HFF-Myc (cell line): Measurements from ENCODE around the gene FAM20B.

Source experiments
- DNase-seq: peaks from one replicate; pipeline ENCODE4 v3.0.0-alpha.2; 2011; ENCODE audit warnings: low read depth; ENCODE audit errors: extremely low read depth
- H3K4me3 ChIP-seq: replicated peaks from 2 replicates; pipeline ENCODE4 v1.5.1; 2011; ENCODE audit warnings: low read depth, mild to moderate bottlenecking, control low read depth, low read length
- TF ChIP-seq, protein P1 (sequence below): IDR thresholded peaks from 2 replicates; pipeline ENCODE4 v1.5.1; 2012; ENCODE audit warnings: mild to moderate bottlenecking, low read depth, low read length, control low read depth; ENCODE audit errors: missing control alignments

FAM20B gene

DNA sequence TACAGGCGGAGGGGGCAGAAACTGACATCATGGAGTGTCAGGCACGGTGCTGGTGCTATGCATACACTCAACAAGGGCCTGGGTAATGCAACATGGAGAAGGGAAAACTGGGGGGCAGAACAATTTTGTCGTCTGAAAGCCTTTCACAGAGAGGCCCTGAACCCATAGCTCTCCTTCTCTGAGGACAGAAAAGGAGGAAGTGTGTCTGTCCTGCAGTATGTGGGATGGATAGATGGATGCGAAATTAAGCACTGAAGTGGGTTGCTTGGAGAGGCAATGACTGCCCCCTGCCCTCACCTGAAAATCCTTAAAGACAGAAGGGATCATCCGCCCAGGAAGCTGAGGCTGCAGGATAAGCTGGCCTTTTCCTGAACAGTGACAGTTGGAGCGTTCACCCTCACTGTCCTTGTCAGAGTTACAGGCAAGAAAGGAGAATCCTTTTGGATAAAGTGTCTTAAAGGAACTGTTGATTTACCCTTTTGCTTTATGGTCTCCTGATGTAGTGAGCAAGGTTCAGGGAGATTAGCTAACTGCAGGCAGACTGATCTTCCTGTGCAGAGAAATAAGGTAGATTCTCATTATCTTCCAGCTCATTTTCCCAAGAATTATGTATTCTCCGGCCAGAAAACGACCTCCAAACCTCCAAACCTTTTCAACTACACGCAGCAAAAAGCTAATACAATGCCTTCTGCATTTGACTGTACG lies 1.6 kb upstream of the FAM20B start:
- H3K4me3 ChIP-seq = no peak overlapping the region
- TF ChIP-seq, protein P1, sequence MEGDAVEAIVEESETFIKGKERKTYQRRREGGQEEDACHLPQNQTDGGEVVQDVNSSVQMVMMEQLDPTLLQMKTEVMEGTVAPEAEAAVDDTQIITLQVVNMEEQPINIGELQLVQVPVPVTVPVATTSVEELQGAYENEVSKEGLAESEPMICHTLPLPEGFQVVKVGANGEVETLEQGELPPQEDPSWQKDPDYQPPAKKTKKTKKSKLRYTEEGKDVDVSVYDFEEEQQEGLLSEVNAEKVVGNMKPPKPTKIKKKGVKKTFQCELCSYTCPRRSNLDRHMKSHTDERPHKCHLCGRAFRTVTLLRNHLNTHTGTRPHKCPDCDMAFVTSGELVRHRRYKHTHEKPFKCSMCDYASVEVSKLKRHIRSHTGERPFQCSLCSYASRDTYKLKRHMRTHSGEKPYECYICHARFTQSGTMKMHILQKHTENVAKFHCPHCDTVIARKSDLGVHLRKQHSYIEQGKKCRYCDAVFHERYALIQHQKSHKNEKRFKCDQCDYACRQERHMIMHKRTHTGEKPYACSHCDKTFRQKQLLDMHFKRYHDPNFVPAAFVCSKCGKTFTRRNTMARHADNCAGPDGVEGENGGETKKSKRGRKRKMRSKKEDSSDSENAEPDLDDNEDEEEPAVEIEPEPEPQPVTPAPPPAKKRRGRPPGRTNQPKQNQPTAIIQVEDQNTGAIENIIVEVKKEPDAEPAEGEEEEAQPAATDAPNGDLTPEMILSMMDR = no peak
- no peak for DNase-seq

DNA sequence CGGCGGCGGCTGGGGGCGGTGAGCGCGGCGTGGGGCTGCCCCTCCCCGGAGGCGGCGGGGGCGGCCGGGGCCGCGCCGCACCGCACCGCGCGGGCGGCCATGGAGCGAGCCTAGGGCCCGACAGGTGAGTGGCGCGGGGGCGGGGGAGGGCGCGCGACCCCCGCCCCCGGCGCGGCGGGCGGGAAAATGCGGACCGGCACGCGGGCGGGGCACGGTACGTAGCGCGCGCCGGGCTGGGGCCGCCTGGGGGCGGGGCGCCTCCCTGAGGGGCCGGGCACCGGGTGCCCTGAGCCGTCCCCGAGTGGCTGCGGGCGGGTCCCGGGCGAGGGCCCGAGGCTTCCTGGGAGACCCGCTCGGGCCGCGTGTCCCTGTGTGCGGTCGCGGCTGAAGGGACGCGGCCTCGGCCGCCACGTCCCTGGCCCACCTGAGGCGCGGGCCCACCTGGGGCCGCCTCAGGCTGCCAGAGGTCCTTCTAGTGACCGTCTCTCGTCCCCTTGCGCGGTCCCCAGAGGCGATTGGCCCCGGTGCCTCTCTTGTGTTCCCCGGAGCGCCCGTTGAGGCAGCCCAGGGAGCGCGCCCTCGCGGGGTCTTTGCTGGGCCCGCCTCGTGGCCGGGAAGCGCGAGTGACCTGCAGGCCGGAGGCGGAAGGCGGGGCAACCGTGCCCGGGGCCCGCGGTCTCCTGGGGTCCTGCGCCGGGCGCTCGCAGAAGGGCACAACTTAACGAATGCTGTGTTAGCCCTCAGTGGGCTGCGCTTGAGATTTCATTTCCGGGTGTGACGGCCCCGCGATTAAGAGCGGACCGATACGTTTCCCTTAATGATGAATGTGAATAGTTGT lies 500 bp downstream of the FAM20B start:
- peak overlapping the region; percentile 83 for H3K4me3 ChIP-seq
- no peak for DNase-seq
- TF ChIP-seq, protein P1 = no peak

DNA sequence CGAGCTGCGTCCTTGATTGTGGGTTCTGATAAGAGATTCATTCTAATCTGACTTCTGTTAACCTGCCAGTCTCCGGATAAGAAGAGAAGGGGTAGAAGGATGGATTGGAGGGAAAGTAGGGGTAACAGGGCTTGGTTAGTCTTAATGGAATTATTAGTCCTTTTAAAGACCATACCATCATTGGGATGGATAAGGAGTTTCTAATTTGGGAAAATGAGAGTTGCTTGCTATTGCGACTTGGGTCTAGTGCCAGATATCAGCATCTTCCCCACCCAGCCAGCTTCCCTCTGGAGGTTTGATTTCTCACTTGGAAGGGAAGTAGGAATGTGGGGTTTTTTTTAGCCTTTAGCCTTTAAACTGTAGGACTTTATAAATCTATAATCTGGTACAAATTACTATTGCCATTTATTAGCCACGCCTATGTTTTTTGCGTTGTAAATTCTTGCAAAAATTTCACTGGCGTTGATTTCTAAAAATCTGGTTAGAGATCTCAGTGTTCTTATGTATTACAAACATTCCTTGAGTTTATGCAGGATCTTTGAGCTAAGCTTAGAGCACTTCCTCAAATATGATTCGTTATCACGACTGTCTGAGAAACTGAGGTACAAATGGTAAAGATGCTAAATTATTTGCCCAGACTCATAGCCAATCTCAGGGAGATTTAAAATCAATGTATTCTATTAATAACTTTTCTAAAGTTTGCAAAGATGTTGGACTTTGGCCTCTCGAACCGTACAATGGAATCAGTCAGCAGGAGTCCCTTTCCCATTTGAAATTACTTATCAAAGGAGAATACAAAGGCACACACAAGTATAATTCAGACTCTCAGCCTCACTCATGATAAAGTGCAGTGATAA lies 1.3 kb downstream of the FAM20B start:
- no peak for DNase-seq
- H3K4me3 ChIP-seq = peak overlapping the region; percentile 83
- TF ChIP-seq, protein P1 = no peak

DNA sequence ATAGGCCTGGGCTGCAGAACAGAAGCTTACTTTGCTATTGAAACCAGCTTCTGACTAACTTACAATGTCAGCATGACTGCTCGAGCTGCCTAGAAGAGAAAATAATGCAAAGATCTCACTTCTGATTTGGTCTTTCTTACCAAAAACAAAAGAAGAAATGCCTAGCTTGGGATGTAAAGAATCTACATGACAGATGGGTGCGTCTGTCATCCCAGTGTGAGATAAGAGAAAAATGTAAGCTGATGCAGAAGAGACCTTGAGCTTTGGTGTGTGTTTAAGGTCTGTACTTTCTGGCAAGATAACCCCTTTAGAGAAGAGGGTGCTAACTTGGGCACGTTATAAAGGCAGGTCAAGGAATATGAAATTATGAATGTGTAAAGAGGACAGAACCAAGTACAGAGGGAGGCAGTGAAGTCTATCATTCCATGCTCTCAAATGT lies 3.6 kb downstream of the FAM20B start:
- DNase-seq = no peak

DNA sequence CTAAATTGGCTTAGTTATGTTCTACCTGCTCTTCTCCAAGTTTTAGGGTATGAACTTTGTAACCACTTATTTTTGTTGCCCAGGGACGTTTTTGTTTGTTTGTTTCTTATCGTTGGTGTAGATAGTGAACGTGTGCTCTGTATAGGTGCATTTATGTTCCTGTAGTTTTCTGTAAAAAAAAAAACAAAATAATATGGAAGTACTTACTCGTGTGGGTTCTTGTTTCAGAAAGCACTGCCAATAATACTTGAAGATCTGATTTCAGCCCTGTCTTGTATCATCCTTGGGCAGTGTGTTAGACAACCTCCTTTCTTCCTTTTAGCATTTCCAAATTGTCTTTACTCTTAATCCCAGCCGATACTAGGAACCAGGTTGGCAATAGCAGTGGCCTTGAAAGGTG lies 4.4 kb downstream of the FAM20B start:
- DNase-seq = no peak
- TF ChIP-seq, protein P1 = no peak
- no peak overlapping the region for H3K4me3 ChIP-seq

More for the DNA sequence above, 3.6 kb downstream of the FAM20B start:
- TF ChIP-seq, protein P1 = no peak
- no peak overlapping the region for H3K4me3 ChIP-seq

DNA sequence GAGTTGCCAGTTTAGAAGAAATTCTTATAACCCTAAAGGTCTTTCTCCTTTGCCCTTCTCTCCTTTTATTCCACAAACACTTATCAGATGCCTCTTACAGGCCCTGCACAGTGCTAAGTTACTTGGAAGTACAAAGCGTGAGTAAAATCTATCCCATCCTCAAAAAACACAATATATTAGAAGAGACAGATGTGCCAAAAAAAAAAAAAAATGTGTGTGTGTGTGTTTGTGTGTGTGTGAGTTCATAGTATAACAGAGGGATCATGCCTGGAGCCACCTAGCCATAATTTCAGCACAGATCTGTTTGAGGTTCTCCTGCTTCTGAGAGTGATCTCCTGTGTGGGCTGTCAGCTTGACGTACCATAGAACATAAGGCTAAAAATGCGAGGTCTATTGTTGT lies 5.0 kb downstream of the FAM20B start:
- no peak overlapping the region for H3K4me3 ChIP-seq
- TF ChIP-seq, protein P1 = no peak
- DNase-seq = no peak
